H1 (cell line): ENCODE results near the gene FHOD1. TPM values are rescaled to one million over a fixed set of nuclear protein-coding genes. Genes with fewer than 3 reads are reported as not detected.

Experiments used
- ATF3 ChIP-seq: IDR thresholded peaks from 2 replicates; pipeline ENCODE4 v1.6.1; 2011; ENCODE audit warnings: low read depth, mild to moderate bottlenecking, low read length; ENCODE audit not compliant: insufficient read depth
- CHD7 ChIP-seq: fragments of 300-600 bp; sonication (generic); IDR thresholded peaks from 2 replicates; pipeline ENCODE4 v1.7.1; 2012; ENCODE audit warnings: low read length, moderate library complexity, mild to moderate bottlenecking, inconsistent platforms; ENCODE audit not compliant: insufficient replicate concordance
- HDAC6 ChIP-seq: IDR thresholded peaks from one replicate; pipeline ENCODE4 v1.7.1; 2012; ENCODE audit warnings: low read depth, mild to moderate bottlenecking, inconsistent platforms, low read length, moderate library complexity
- MAFK ChIP-seq: IDR thresholded peaks from 2 replicates; pipeline ENCODE4 v1.6.1; 2012; ENCODE audit warnings: low read depth, mild to moderate bottlenecking, improper control_type of control experiment, low read length
- SP2 ChIP-seq: IDR thresholded peaks from 2 replicates; pipeline ENCODE4 v1.6.1; 2012; ENCODE audit warnings: mild to moderate bottlenecking, low read length, inconsistent platforms
- SP4 ChIP-seq: IDR thresholded peaks from 2 replicates; pipeline ENCODE4 v1.6.1; 2012; ENCODE audit warnings: low read length, inconsistent platforms
- TCF12 ChIP-seq: IDR thresholded peaks from 2 replicates; pipeline ENCODE4 v1.6.1; 2011; ENCODE audit warnings: low read depth, mild to moderate bottlenecking, low read length
- YY1 ChIP-seq: IDR thresholded peaks from 2 replicates; pipeline ENCODE4 v1.6.1; 2011; ENCODE audit warnings: low read depth, mild to moderate bottlenecking, low read length
- polyA plus RNA-seq, 7 experiments: library from polyadenylated mRNA; depleted of rRNA in 3 of 7; stranded (reverse) in 5 of 7; unstranded in 2 of 7; fragments of >200 nt in 5 of 7; fragments of 200-250 nt in 2 of 7; gene quantifications; 1 replicate in 5 of 7; 2 replicates in 1 of 7; 4 replicates in 1 of 7; pipeline versions ENCODE4 v1.2.1 to v1.2.3, GENCODE V29; 2011 to 2013; ENCODE audit warnings: missing spikeins in 2 of 7, mixed read lengths in 2 of 7
- total RNA-seq: library from RNA; stranded (reverse); fragmentation: NEBNext Ultra II Directional; extraction: Animal tissue kit (Norgen Biotek cat#: 25700); gene quantifications from 2 replicates; pipeline ENCODE4 v1.2.1, GENCODE V29; 2021
- TF ChIP-seq, protein P1 (sequence below): IDR thresholded peaks from 2 replicates; pipeline ENCODE4 v1.6.1; 2012; ENCODE audit warnings: inconsistent platforms

Gene FHOD1
- total and polyA plus RNA-seq, 2 of the 8 experiments (the other 6 are each of a cell fraction or from before 2014, with no cell fraction given): 31.3 to 60.7 TPM

- TF ChIP-seq CHD7: no peak
- no peak for TF ChIP-seq TCF12
- TF ChIP-seq YY1: no peak
- TF ChIP-seq SP2: no peak
- TF ChIP-seq, protein P1, sequence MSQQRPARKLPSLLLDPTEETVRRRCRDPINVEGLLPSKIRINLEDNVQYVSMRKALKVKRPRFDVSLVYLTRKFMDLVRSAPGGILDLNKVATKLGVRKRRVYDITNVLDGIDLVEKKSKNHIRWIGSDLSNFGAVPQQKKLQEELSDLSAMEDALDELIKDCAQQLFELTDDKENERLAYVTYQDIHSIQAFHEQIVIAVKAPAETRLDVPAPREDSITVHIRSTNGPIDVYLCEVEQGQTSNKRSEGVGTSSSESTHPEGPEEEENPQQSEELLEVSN: no peak
- TF ChIP-seq ATF3: no peak
- TF ChIP-seq SP4: no peak
- no peak for TF ChIP-seq MAFK
- TF ChIP-seq HDAC6: no peak
Observed at GRCh38 chr16:67212766-67213165, 34.5 kb downstream of the FHOD1 start (continued).
